A673 (cell line): Measurements from ENCODE around the gene TRAPPC14.

Experiments
- CTCF ChIP-seq: fragments of 300-800, 200-600 bp; sonication (generic); conservative IDR thresholded peaks from 2 replicates; pipeline ENCODE4 v1.5.1; 2017; ENCODE audit warnings: low read depth, mild to moderate bottlenecking, antibody characterized with exemption, low read length, moderate library complexity, mixed read lengths
- EZH2 ChIP-seq: fragments of 200-600 bp; sonication (generic); IDR thresholded peaks from 2 replicates; pipeline ENCODE4 v1.6.1; 2017; ENCODE audit warnings: borderline replicate concordance, low read depth, mild to moderate bottlenecking, mixed read lengths, antibody characterized with exemption, low read length; ENCODE audit not compliant: poor library complexity, severe bottlenecking

DNA sequence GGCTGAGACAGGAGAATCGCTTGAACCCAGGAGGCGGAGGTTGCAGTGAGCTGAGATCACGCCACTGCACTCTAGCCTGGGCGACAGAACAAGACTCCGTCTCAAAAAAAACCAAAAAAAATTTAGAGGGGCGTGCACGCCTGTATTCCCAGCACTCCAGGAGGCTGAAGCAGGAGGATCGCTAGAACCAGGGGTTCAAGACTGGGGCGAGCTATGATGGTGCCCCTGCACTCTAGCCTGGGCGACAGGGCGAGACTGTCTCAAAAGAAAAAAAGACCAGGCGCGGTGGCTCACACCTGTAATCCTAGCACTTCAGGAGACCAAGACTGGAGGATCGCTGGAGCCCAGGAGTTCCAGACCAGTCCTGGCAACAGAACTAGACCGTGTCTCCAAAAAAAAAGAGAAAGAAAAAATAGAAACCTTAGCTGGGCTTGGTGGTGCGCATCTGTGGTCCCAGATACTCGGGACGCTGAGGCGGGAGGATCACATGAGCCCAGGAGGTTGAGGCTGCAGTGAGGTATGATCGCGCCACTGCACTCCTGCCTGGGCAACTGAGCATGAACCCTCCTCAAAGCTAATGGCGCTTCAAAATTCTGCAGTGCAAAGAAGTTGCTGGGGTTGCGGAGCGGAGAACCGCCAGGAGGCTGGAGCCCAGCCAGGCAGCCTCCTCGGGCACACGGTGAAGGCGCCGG is 32.1 kb downstream of the TRAPPC14 start:
- TF ChIP-seq CTCF: no peak
- TF ChIP-seq EZH2: no peak
